GM19099 (cell line): ENCODE data around the gene MICOS13.

ENCODE experiments used
- POLR2A ChIP-seq: IDR thresholded peaks from 3 replicates; pipeline ENCODE4 v1.6.1; 2011; ENCODE audit warnings: low read depth; ENCODE audit not compliant: insufficient read length; ENCODE audit errors: extremely low read depth

Gene MICOS13

GRCh38 chr19:5637971-5638370 is 42.3 kb downstream of the MICOS13 start:
- no peak for TF ChIP-seq POLR2A

GRCh38 chr19:5635427-5635826 is 44.9 kb downstream of the MICOS13 start:
- TF ChIP-seq POLR2A, result no peak

- no peak for TF ChIP-seq POLR2A
Observed at GRCh38 chr19:5632657-5633056, 47.7 kb downstream of the MICOS13 start.

GRCh38 chr19:5632241-5632612 is 48.1 kb downstream of the MICOS13 start:
- TF ChIP-seq POLR2A, result no peak

GRCh38 chr19:5631567-5632240 is 48.6 kb downstream of the MICOS13 start:
- TF ChIP-seq POLR2A, result no peak

GRCh38 chr19:5628919-5629481 is 51.3 kb downstream of the MICOS13 start:
- no peak for TF ChIP-seq POLR2A

- TF ChIP-seq POLR2A, result no peak
Observed at GRCh38 chr19:5628461-5628860, 51.9 kb downstream of the MICOS13 start.
